Hepatocyte (in vitro differentiated cells): ENCODE measurements around the gene CENPE. TPM values are rescaled to one million over a fixed set of nuclear protein-coding genes. Genes with fewer than 3 reads are reported as not detected.

ENCODE experiments used
- DNase-seq: peaks from one replicate; pipeline ENCODE4 v3.0.0-alpha.2; 2016; ENCODE audit warnings: low spot score
- H2AFZ ChIP-seq: fragments of 200-600 bp; sonication (generic); 2 replicates; pipeline ENCODE4 v1.6.0; 2016; ENCODE audit warnings: antibody characterized with exemption, mild to moderate bottlenecking
- H3K27ac ChIP-seq: fragments of 200-600 bp; sonication (generic); 2 replicates; pipeline ENCODE4 v1.5.1; 2016; ENCODE audit warnings: mild to moderate bottlenecking
- H3K27me3 ChIP-seq: fragments of 200-600 bp; sonication (generic); 2 replicates; pipeline ENCODE4 v1.6.1; 2016
- H3K36me3 ChIP-seq: fragments of 200-600 bp; sonication (generic); replicated peaks from 2 replicates; pipeline ENCODE4 v1.5.1; 2016; ENCODE audit warnings: low read depth; ENCODE audit not compliant: insufficient read depth
- H3K4me1 ChIP-seq: fragments of 200-600 bp; sonication (generic); 2 replicates; pipeline ENCODE4 v1.5.1; 2016; ENCODE audit warnings: mild to moderate bottlenecking, moderate library complexity; ENCODE audit not compliant: insufficient read depth
- H3K4me2 ChIP-seq: fragments of 200-600 bp; sonication (generic); 2 replicates; pipeline ENCODE4 v1.6.0; 2016
- H3K4me3 ChIP-seq: fragments of 200-600 bp; sonication (generic); 2 replicates; pipeline ENCODE4 v1.5.1; 2016; ENCODE audit warnings: mild to moderate bottlenecking
- H3K79me2 ChIP-seq: fragments of 200-600 bp; sonication (generic); 2 replicates; pipeline ENCODE4 v1.6.0; 2017; ENCODE audit warnings: mild to moderate bottlenecking
- H3K9me2 ChIP-seq: fragments of 200-600 bp; sonication (generic); replicated peaks from 2 replicates; pipeline ENCODE4 v1.6.0; 2017; ENCODE audit warnings: mild to moderate bottlenecking; ENCODE audit not compliant: insufficient read depth
- H3K9me3 ChIP-seq: fragments of 200-600 bp; sonication (generic); 2 replicates; pipeline ENCODE4 v1.5.1; 2016; ENCODE audit warnings: low read depth, mild to moderate bottlenecking
- H4K20me1 ChIP-seq: fragments of 200-600 bp; sonication (generic); 2 replicates; pipeline ENCODE4 v1.6.0; 2016; ENCODE audit warnings: mild to moderate bottlenecking; ENCODE audit not compliant: insufficient read depth, poor library complexity, severe bottlenecking
- CTCF ChIP-seq: fragments of 200-600 bp; sonication (generic); IDR thresholded peaks from 2 replicates; pipeline ENCODE4 v1.5.1; 2016; ENCODE audit warnings: antibody characterized with exemption, mild to moderate bottlenecking; ENCODE audit not compliant: poor library complexity
- EZH2 ChIP-seq: fragments of 200-600 bp; sonication (generic); IDR thresholded peaks from 2 replicates; pipeline ENCODE4 v1.6.1; 2016; ENCODE audit warnings: antibody characterized with exemption, mild to moderate bottlenecking, borderline replicate concordance
- EZH2phosphoT487 ChIP-seq: fragments of 200-600 bp; sonication (generic); IDR thresholded peaks from one replicate; pipeline ENCODE4 v1.6.1; 2018; ENCODE audit warnings: antibody characterized with exemption, mild to moderate bottlenecking, low read depth, moderate library complexity; ENCODE audit not compliant: unreplicated experiment, severe bottlenecking
- WGBS: methylation state at CpG from one replicate; pipeline ENCODE4 v1.1.6; 2016; ENCODE audit warnings: low lambda C conversion rate; ENCODE audit errors: missing lambda C conversion rate; 5-methylcytosine and 5-hydroxymethylcytosine counted together
- polyA plus RNA-seq: library from polyadenylated mRNA; unstranded; fragments of >200 nt; fragmentation: Nextera tagmentation; extraction: Ambion mirVana; gene quantifications from 2 replicates; pipeline ENCODE4 v1.2.1, GENCODE V29; 2016
- total RNA-seq: library from RNA; depleted of rRNA; stranded (reverse); fragments of >200 nt; gene quantifications from 2 replicates; pipeline ENCODE4 v1.2.3, GENCODE V29; 2014

CENPE gene
- total and polyA plus RNA-seq, 2 experiments from 2014 or later = 1.2 to 6.3 TPM

GRCh38 chr4:103152381-103152780 is 45.8 kb downstream of the CENPE start:
- Histone ChIP-seq H3K4me3 (no peak overlapping the region), H3K9me2 (no peaks in the 10 kb centered on the region), H3K36me3 (no peaks in the 10 kb centered on the region), H4K20me1 (no peaks in the 10 kb centered on the region), H3K4me1 (no peaks in the 10 kb centered on the region), H3K9me3 (no peaks in the 10 kb centered on the region), H3K79me2 (no peaks in the 10 kb centered on the region), H2AFZ (no peak overlapping the region), H3K4me2 (no peak overlapping the region), H3K27me3 (no peaks in the 10 kb centered on the region), H3K27ac (no peak overlapping the region)
- TF ChIP-seq EZH2phosphoT487 (no peak), CTCF (no peak), EZH2 (no peak)
- WGBS = 94% methylated on average over 3 of the region's 3 CpGs
- DNase-seq = no peak

GRCh38 chr4:103150677-103151076 is 47.5 kb downstream of the CENPE start:
- Histone ChIP-seq H3K4me1 (no peaks in the 10 kb centered on the region), H3K4me2 (no peak overlapping the region), H3K9me3 (no peaks in the 10 kb centered on the region), H3K79me2 (no peaks in the 10 kb centered on the region), H3K4me3 (no peak overlapping the region), H3K36me3 (no peaks in the 10 kb centered on the region), H3K9me2 (no peaks in the 10 kb centered on the region), H3K27ac (no peak overlapping the region), H4K20me1 (no peaks in the 10 kb centered on the region), H2AFZ (no peak overlapping the region), H3K27me3 (no peaks in the 10 kb centered on the region)
- DNase-seq = no peak
- TF ChIP-seq EZH2 (no peak), EZH2phosphoT487 (no peak), CTCF (no peak)
- 100% methylated on average over 1 of the region's 1 CpG for WGBS

- no peaks in the 10 kb centered on the region for H4K20me1 ChIP-seq
- no peak overlapping the region for H2AFZ ChIP-seq
- H3K4me3 ChIP-seq = no peak overlapping the region
- H3K27ac ChIP-seq = no peak overlapping the region
- H3K9me2 ChIP-seq = no peaks in the 10 kb centered on the region
- H3K4me2 ChIP-seq = no peak overlapping the region
- no peaks in the 10 kb centered on the region for H3K36me3 ChIP-seq
- H3K27me3 ChIP-seq = no peaks in the 10 kb centered on the region
- WGBS = over 99% methylated on average over 4 of the region's 4 CpGs
- H3K9me3 ChIP-seq = no peaks in the 10 kb centered on the region
- TF ChIP-seq EZH2phosphoT487 (no peak), CTCF (no peak), EZH2 (no peak)
- H3K79me2 ChIP-seq = no peaks in the 10 kb centered on the region
- DNase-seq = no peak
- H3K4me1 ChIP-seq = no peaks in the 10 kb centered on the region
These were observed 53.2 kb downstream of the CENPE start for GRCh38 chr4:103144926-103145325.

GRCh38 chr4:103137446-103137827 is 60.7 kb downstream of the CENPE start:
- Histone ChIP-seq H2AFZ (no peak overlapping the region), H3K4me2 (no peak overlapping the region), H3K9me2 (no peaks in the 10 kb centered on the region), H3K27ac (no peak overlapping the region), H3K9me3 (no peaks in the 10 kb centered on the region), H3K27me3 (no peaks in the 10 kb centered on the region), H3K4me1 (no peaks in the 10 kb centered on the region), H4K20me1 (no peaks in the 10 kb centered on the region), H3K36me3 (no peaks in the 10 kb centered on the region), H3K79me2 (no peaks in the 10 kb centered on the region), H3K4me3 (no peak overlapping the region)
- 91% methylated on average over 1 of the region's 1 CpG for WGBS
- DNase-seq = no peak
- no peak for TF ChIP-seq CTCF
- TF ChIP-seq EZH2phosphoT487 = no peak
- no peak for TF ChIP-seq EZH2
